GM11168 (cell line): ENCODE results near the gene YBX1.

Experiments
- in situ Hi-C: fragments of 300-500 bp; cut with MboI; formaldehyde crosslinking; loops from one replicate; pipeline ENCODE4 v1.12.0; 2022; ENCODE audit warnings: low sequenced_read_pairs; ENCODE audit not compliant: unreplicated experiment

YBX1 gene

DNA sequence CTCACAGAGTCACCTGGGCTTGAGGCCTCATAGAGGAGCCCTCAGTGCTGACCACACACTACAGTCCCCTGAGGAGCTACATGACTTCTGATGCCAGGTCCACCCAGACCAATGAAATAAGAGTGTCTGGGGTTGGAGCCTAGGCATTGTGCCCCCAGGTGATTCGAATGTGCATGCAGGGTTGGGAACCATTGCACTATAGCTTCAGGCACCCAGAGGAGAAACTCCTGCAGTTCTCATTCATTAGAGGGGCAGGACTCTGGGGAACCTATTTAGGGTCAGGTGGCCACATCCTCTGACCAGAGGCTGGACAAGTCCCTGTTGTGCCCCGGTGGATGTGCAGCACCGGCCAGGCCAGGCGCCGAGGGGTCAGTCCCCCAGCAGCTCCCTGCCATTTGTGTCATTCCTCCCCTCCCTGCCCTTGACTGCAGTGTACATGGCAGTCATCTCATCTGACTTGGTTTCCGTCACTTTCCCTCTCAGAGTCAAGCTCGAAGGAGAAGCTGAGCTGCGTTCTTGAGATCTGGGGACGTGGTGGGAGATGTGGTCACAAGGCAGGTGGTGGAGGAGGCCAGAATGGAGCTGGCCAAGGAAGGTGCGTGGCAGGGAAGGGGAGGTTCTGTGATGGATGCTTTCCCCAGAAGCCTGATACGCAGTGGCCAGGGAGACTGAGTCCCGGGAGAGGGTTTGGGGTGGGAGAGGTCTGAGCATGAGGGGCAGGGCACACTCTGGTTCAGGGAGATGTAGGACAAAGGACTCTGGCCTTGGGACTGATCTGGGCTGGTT is 51.4 kb downstream of the YBX1 start:
- in situ Hi-C loops, result no loop called here

DNA sequence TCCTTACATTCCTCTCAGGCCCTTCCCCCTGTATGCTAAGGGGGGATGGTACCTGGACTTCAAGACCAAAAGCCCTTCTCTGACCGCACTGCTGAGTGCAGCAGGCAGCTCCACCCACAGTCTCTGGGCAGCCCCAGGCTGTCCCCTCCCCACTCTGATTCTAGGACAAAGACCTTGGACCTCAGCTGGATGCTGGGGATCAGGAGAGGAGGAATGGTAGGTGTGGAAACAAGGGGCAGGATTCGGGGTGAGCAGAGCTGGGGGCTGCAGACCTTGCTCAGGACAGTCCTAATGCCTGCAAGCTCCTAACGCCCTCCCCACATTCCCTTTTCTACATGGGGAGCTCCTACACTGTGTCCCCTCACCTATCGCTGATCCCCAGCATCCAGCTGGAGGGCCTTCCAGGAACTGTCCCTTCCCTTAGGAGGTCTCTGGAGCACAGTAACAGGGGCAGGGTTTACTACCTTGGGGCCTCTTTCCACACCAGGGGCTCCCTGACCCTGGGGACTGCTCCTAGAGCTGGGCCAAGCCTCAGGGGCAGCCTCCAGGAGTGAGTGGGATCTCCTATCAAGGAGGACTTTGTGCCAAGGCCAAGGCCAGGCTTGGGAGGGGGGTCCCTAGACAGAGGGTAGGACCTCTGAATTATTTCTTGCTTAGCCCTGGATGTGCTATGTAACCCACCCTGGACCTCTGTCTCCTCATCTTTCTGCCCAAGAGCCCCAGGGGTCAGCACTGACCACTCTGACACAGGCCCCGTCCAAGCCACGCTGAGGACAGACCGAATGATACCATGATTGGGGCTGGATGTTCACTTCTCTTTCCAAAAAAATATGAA is 52.2 kb downstream of the YBX1 start:
- in situ Hi-C loops, result no loop called here

GRCh38 chr1:42735056-42735455 is 52.8 kb downstream of the YBX1 start:
- in situ Hi-C loops, result no loop called here

DNA sequence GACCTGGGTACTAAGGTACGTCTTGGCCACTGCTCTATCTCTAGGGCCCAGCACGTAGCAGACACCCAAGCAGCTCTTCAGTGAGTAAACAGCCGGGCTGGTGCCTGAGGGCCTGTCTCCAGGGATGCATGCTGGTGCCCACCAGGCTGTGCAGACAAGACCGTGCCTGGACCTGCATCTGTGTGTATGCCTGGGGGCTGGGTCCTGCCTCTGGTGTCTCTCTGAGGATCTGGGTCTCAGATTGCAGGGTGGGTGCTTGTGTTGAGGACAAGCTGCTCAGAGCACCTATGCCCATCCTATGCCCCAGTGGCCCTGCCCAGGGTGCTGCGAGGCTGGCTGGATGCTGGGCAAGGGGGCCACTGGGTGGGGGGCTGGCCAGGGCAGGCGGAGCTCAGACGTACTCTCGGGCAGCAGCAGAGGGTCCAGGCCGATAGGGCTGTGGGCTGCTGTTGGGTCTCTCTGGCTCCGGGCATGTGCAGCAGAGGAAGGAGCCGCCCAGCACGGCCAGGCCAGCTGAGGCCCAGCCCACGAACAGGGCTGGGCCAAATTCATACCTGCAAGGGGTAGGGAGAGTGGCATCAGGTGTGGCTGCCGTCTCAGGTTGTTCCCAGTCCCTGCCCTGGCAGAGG is 53.4 kb downstream of the YBX1 start:
- in situ Hi-C loops, result no loop called here

DNA sequence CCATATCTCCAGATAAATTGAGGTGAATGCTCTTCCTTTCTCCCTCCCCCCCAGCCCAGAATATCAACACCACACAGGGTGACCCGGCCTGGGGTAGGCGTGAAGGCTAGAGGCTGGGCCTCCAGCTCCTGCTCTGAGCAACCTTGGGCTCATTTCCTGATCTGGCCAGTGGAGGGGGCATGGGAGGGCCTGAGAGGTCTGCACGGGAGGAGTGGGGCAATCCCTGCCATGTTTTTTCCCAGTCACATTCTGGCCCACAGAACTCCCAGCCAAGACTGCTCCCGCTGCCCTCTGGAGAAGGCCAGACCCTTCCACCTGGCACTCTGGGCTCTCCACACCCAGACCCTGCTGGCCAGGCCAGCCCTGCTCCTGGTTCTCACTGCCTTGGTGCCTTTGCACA is 53.9 kb downstream of the YBX1 start:
- in situ Hi-C loops, result no loop called here

DNA sequence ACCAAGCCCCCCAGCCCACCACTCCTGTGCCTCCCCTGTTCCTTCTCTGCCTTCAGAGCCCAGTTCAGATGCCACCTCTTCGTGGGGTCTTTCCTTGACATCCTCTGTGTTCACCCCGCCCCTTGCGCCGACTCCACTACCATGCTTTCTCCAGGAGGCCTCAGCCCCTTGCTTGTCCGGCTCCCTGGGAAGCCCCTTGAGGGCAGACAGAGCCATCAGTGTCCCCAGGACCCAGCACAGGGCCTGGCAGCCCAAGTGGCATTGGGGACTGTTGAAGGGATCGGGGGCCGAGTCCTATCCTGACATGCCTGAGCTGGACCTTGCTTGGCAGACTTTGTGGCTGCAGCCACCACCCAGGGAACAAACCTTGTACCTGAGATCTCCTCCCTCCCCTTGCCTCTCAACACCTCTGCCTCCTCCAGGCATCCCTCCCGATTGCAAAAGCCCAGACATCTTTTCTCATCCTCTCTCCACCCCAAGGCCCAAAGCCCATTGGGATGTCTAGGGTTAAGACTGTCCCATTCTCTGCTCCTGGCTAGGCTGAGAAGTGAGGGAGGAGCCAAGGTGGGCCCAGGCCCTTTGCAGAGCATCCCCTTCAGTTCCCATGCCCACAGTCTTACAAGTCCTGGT is 54.5 kb downstream of the YBX1 start:
- in situ Hi-C loops, result no loop called here

- in situ Hi-C loops, result no loop called here
These were observed 55.0 kb downstream of the YBX1 start for GRCh38 chr1:42737257-42737656.

DNA sequence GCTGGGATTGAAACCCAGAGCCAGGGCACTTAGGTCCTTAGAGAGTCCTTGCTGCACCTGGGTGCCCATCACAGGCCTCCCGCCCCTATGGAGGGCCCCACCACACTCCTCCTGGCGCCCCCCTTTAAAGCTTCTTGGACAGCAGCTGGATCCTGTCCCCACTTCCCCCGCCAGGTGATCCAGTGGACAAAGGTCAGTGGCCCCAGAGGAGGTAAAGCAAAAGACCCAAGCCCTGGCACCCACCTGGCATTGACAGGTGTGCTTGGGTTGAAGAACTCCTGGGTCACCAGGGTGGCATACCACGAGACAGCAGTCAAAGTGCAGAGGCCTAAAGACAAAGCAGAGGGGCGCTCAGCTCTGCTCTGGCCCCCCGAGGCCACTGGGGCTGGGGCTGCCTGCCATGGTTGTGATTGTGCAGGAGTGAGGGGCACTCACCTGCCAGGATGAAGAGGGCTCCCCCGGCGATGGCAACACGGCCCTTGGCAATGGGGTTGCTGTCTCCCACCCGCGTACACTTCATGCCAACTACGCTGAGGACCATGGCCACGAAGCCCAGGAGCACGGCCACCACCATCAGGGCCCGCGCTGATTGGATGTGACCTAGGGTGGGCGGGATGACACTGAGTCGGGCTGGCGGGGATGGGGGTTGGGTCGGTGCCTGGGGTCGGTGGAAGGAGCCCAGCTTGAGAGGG is 55.9 kb downstream of the YBX1 start:
- in situ Hi-C loops, result no loop called here

GRCh38 chr1:42738678-42739226 is 56.5 kb downstream of the YBX1 start:
- in situ Hi-C loops, result no loop called here

DNA sequence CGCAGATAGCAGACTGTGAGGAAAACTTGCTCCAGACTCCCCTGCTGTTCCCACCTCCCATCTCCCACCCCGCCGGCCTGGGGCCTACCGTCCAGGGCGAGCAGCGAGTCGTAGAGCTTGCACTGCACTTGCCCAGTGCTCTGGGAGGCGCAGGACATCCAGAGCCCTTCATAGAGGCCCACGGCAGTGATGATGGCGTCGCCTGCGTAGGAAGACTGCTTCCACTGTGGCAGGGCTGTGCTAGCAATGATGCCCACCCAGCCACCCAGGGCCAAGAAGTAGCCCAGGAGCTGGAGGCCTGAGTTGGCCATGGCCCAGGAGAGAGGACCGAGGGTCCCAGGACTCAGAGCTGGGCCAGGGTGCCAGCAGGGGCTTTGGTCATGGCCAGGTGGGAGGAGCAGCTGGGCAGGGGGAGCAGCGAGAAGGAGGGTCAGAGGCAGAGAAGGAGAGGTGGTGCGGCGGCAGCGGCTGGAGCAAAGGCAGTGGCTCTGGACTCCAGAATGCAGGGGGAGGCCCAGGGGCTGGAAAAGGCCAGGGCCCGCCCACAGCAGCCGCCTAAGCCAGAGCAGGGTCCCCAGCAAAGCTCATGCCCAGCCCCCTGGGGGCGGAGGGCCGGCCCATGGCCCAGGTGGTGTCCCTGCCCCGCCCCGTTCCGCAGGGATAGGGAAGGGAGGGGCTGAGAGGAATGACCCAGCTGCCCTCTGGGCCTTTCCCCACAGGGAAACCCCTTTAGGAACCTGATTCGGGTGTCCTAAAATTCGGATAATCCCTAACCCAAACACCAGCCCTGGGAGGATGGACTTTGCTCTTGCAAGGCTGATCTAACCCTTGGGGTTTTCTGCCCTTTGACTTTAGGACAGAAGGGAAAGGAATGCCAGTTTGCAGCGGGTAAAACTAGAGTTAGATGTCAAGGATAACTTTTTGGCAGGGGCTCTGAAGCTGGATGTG is 57.8 kb downstream of the YBX1 start, which contains the start of gene CLDN19:
CLDN19 (minus strand) TSS at position 484 of the 948 bp plus-strand sequence; CDS start at position 311, 173 bp downstream.
- in situ Hi-C loops, result no loop called here

DNA sequence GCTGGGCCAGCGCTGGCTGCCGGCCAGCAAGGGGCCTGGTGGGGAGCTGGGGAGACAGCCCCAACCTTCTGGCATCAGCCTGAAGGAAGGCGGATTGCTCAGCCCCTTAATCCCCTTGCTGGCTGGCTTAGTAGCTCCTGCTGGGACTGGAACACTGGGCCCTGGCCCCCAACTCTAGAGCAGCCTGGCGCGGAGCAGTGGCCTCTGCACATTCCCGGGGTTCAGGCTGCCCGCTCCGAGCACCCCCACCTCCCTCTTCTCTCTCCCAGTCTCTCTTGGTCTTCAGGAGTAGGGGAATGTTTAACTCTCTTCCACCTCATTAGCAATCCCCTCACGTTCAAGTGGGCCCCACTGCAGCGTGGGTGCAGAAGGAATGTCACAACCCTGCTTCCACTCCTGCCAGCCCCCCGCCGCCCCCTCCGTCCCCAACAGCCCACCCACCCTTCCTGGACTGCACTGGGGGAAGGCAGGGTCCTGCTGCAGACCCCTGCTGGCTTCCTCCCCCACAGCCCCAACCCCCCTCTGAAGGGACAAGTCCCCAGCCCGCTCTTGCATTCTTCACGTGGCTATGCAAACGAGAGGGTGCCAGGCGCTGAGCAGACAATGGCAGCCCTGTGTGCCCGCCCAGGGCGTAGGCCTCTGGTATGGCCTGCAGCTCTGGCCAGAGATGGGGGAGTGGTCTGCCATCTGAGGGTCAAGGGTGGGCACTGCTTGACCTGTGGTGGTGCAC is 58.8 kb downstream of the YBX1 start:
- in situ Hi-C loops, result no loop called here

GRCh38 chr1:42741706-42742105 is 59.5 kb downstream of the YBX1 start:
- in situ Hi-C loops, result no loop called here

DNA sequence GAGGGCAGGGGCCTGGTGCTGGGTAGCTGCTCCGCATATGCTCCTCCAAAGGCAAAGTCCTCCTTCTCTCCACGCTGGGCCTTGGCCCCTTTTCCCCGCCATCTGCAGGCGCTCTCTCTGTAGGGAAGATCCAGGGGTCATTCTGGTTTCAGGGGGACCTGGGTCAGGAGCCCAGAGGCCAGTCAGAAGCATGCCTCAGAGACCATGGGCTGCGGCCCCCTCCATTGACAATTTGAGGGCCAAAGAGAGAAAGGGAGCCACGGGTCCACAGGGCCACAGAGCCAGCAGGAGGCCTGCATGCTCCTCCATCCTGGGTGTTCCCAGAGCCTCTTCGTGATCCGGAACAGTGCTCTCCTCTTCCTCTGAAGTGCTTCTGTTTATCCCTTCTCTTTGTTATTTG is 59.9 kb downstream of the YBX1 start:
- in situ Hi-C loops, result no loop called here

DNA sequence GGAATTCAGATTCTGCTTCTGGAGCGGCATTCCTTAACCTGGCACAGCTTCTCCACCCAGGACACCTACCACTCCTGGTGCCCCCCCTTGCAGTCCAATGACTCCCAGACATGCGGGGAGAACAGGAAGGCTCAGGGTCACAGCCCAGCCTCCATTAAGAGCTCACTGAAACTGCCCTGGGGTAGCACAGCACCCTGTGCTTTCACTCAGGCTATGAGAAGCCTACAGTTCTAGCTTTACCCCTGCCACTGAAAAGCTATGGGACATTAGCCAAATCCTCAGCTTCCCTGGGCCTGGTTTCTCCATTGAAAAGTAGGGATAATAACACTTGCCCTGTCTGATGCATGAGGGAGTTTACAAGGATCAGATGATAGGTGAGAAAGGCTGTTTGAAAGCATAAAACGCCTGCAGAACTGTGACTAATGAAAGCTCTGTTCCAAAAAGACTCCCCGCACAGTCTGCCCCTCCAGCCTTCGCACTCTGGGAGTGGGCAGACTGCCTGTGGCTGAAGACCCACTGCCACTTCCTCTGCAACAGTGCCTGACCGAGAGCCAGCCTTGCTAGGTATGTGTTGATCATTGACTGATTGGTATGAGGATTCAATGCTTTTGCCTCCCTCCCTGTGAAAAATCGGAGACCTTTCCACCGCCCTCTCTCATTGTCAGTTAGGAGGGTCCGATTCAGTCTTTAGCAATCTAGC is 60.5 kb downstream of the YBX1 start:
- in situ Hi-C loops, result no loop called here

- in situ Hi-C loops, result no loop called here
These were observed 61.3 kb downstream of the YBX1 start for GRCh38 chr1:42743317-42744147.

DNA sequence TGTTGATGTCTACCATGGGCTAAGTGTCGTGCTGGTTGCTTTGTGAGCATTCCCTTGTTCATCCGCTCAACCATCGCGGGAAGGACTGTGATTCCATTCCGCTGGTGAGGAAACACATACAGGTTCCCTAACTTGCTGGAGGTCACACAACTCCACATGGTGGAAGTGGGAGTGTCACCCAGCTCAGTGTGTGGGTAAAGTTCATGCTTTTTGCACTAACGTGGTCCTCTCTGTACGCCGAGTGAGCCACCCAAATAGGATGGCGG is 61.9 kb downstream of the YBX1 start:
- in situ Hi-C loops, result no loop called here

DNA sequence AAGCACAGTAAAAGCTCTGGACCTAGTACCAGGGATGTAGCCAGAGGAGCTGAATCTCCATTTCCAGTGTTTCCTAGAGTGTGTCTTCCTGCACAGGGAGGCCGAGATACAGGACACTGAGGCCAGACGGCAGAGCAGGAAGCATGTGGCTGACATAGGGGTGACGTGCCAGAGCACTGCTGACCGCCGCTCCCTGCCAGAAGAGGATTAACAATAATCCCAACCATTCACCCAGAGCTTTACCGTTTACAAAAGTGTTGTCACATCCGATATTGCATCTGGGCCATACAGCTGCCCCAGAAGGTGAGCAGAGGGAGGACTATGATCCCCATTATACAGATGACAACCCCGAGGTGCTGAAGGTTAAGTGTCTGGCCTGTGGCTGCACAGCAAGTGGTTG is 63.6 kb downstream of the YBX1 start:
- in situ Hi-C loops, result no loop called here
